GM23338 (cell line): ENCODE data around the gene BNC2. TPM values are rescaled to one million over a fixed set of nuclear protein-coding genes. Genes with fewer than 3 reads are reported as not detected.

Source experiments
- ATAC-seq: fragments of 200-7000 bp; cut with Tn5 transposase; 3 replicates; pipeline ENCODE4 v1.9.1; 2020
- DNase-seq: peaks from one replicate; pipeline ENCODE4 v3.0.0-alpha.2; 2015; ENCODE audit warnings: low spot score
- H2AFZ ChIP-seq: fragments of 200-600 bp; sonication (generic); 2 replicates; pipeline ENCODE4 v1.8.0; 2016; ENCODE audit warnings: antibody characterized with exemption, mild to moderate bottlenecking, moderate library complexity
- H3F3A ChIP-seq: fragments of 200-600 bp; sonication (generic); replicated peaks from 2 replicates; pipeline ENCODE4 v1.8.0; 2017; ENCODE audit warnings: antibody characterized with exemption, mixed run types, low read depth
- H3K27ac ChIP-seq: fragments of 200-600 bp; sonication (generic); 2 replicates; pipeline ENCODE4 v1.6.1; 2016; ENCODE audit warnings: low read depth
- H3K27me3 ChIP-seq: fragments of 200-600 bp; sonication (generic); 2 replicates; pipeline ENCODE4 v1.8.0; 2016; ENCODE audit warnings: mild to moderate bottlenecking, mixed run types, moderate library complexity; ENCODE audit not compliant: insufficient read depth
- H3K36me3 ChIP-seq: fragments of 200-600 bp; sonication (generic); 2 replicates; pipeline ENCODE4 v1.8.0; 2016; ENCODE audit warnings: mild to moderate bottlenecking; ENCODE audit not compliant: insufficient read depth
- H3K4me1 ChIP-seq: fragments of 200-600 bp; sonication (generic); 2 replicates; pipeline ENCODE4 v1.8.0; 2016; ENCODE audit warnings: mild to moderate bottlenecking, moderate library complexity; ENCODE audit not compliant: insufficient read depth
- H3K4me2 ChIP-seq: fragments of 200-600 bp; sonication (generic); 2 replicates; pipeline ENCODE4 v1.7.1; 2017; ENCODE audit warnings: mixed run types
- H3K4me3 ChIP-seq: fragments of 200-600 bp; sonication (generic); 2 replicates; pipeline ENCODE4 v1.6.1; 2016; ENCODE audit warnings: mixed run types
- H3K79me2 ChIP-seq: fragments of 200-600 bp; sonication (generic); replicated peaks from 2 replicates; pipeline ENCODE4 v1.8.0; 2017; ENCODE audit warnings: mild to moderate bottlenecking; ENCODE audit not compliant: insufficient read depth
- H3K9me2 ChIP-seq: fragments of 200-600 bp; sonication (generic); 2 replicates; pipeline ENCODE4 v1.8.0; 2017; ENCODE audit not compliant: insufficient read depth
- H4K20me1 ChIP-seq: fragments of 200-600 bp; sonication (generic); replicated peaks from 2 replicates; pipeline ENCODE4 v1.8.0; 2017; ENCODE audit warnings: mild to moderate bottlenecking; ENCODE audit not compliant: insufficient read depth
- H3K27ac Mint-ChIP-seq: 2 replicates; pipeline ENCODE4 v1.8.0; 2020; ENCODE audit warnings: inconsistent platforms, mild to moderate bottlenecking, moderate library complexity, mixed read lengths
- H3K27me3 Mint-ChIP-seq: 3 replicates; pipeline ENCODE4 v1.8.0; 2022; ENCODE audit warnings: low read depth, mild to moderate bottlenecking, moderate library complexity, mixed read lengths, inconsistent platforms; ENCODE audit not compliant: insufficient read depth, poor library complexity
- H3K36me3 Mint-ChIP-seq: 3 replicates; pipeline ENCODE4 v1.8.0; 2021; ENCODE audit warnings: low read depth, mild to moderate bottlenecking, inconsistent platforms, moderate library complexity, mixed read lengths
- H3K4me1 Mint-ChIP-seq: 3 replicates; pipeline ENCODE4 v1.8.0; 2020; ENCODE audit warnings: mild to moderate bottlenecking, inconsistent platforms, mixed read lengths
- H3K4me3 Mint-ChIP-seq: 3 replicates; pipeline ENCODE4 v1.8.0; 2021; ENCODE audit warnings: moderate library complexity, mild to moderate bottlenecking, inconsistent platforms, mixed read lengths
- H3K9me3 Mint-ChIP-seq: 3 replicates; pipeline ENCODE4 v1.8.0; 2020; ENCODE audit warnings: moderate library complexity, mild to moderate bottlenecking, inconsistent platforms, mixed read lengths
- CREB1 ChIP-seq: fragments of 250-450 bp; sonication (Bioruptor Pico); IDR thresholded peaks from 2 replicates; pipeline ENCODE4 v1.5.0; 2020; ENCODE audit warnings: low read depth, mild to moderate bottlenecking, moderate library complexity
- JUNB ChIP-seq: IDR thresholded peaks from one replicate; pipeline ENCODE4 v1.6.1; 2016; ENCODE audit warnings: antibody characterized with exemption; ENCODE audit not compliant: unreplicated experiment
- POLR2AphosphoS5 ChIP-seq: IDR thresholded peaks from 2 replicates; pipeline ENCODE4 v1.6.1; 2016; ENCODE audit warnings: antibody characterized with exemption, low read depth
- STAT1 ChIP-seq: IDR thresholded peaks from one replicate; pipeline ENCODE4 v1.6.1; 2016; ENCODE audit warnings: antibody characterized with exemption; ENCODE audit not compliant: unreplicated experiment
- ZNF114 ChIP-seq: fragments of 250-450 bp; sonication (Bioruptor Pico); IDR thresholded peaks from 2 replicates; pipeline ENCODE4 v1.5.0; 2020; ENCODE audit warnings: mild to moderate bottlenecking, moderate library complexity
- ZNF331 ChIP-seq: fragments of 250-450 bp; sonication (Bioruptor Pico); IDR thresholded peaks from 2 replicates; pipeline ENCODE4 v1.5.0; 2020; ENCODE audit warnings: low read depth, mild to moderate bottlenecking, moderate library complexity
- polyA plus RNA-seq: library from polyadenylated mRNA; unstranded; fragments of >200 nt; fragmentation: Nextera tagmentation; extraction: Ambion mirVana; gene quantifications from 2 replicates; pipeline ENCODE4 v1.2.1, GENCODE V29; 2016
- total RNA-seq: library from RNA; depleted of rRNA; stranded (reverse); fragments of >200 nt; shearing (Covaris generic); gene quantifications from 2 replicates; pipeline ENCODE4 v1.2.3, GENCODE V29; 2014
- TF ChIP-seq, protein P1 (sequence below), 2 experiments: fragments of 200-600 bp in 1 of 2; sonication (generic) in 1 of 2; conservative IDR thresholded peaks; 2 replicates each; pipeline versions ENCODE4 v1.5.1 to v1.6.1; 2016 to 2017; ENCODE audit warnings: antibody characterized with exemption in 2 of 2, low read depth in 2 of 2, mild to moderate bottlenecking in 2 of 2, moderate library complexity in 1 of 2
- TF ChIP-seq, protein P2 (sequence below): IDR thresholded peaks from one replicate; pipeline ENCODE4 v1.6.1; 2018; ENCODE audit warnings: antibody characterized with exemption; ENCODE audit not compliant: unreplicated experiment
- TF ChIP-seq, protein P3 (sequence below): fragments of 250-450 bp; sonication (Bioruptor Pico); IDR thresholded peaks from 2 replicates; pipeline ENCODE4 v1.5.0; 2020; ENCODE audit warnings: mild to moderate bottlenecking, moderate library complexity

Gene BNC2
- total and polyA plus RNA-seq, 2 experiments from 2014 or later, result 12.7 to 13.2 TPM

DNA sequence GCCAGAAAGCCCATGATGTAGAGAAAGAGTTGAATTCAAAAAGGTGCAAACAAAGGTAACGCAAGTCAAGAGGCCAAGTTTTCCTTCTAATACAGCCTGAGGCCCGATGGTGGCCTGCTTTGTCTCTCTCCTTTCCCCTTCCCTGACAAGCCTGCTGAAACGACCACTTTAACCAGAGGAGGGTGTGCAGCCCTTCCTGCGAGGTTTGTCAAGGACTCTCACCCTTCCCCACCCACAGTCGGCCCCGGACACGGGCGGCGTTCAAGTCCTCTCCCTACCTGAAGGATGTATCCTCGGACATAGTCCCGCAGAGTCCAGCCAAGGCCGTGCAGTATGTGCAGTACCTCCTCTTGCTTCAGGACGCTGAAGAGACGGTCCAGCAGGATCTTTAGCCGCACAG lies 318.2 kb downstream of the BNC2 start:
- Histone ChIP-seq H2AFZ (no peak overlapping the region), H3K27me3 (no peaks in the 10 kb centered on the region), H3K4me3 (no peak overlapping the region), H3K79me2 (no peaks in the 10 kb centered on the region), H3K9me2 (no peaks in the 10 kb centered on the region), H3K36me3 (no peaks in the 10 kb centered on the region), H3K27ac (peak overlapping the region; percentile 9; the same call in 1 of the 2 replicates), H3K4me2 (no peak overlapping the region), H3F3A (0 out of 2 replicates have a peak, but pooled peaks cover 2% of the 10 kb centered on the region), H3K4me1 (no peaks in the 10 kb centered on the region), H4K20me1 (0 out of 2 replicates have a peak, but pooled peaks cover 3% of the 10 kb centered on the region)
- H3K36me3 Mint-ChIP-seq, result peaks cover 4% of the 10 kb centered on the region; the same call in 2 of the 3 replicates
- peak overlapping the region; percentile 75; the same call in 1 of the 2 replicates for H3K27ac Mint-ChIP-seq
- DNase-seq, result no peak
- peak; percentile 64 for ATAC-seq
- H3K9me3 Mint-ChIP-seq, result no peaks in the 10 kb centered on the region
- peaks cover 22% of the 10 kb centered on the region for H3K4me1 Mint-ChIP-seq
- H3K4me3 Mint-ChIP-seq, result no peak overlapping the region
- TF ChIP-seq POLR2AphosphoS5 (no peak), CREB1 (CRISPR knock-in tag) (no peak), JUNB (no peak), ZNF331 (CRISPR knock-in tag) (no peak), STAT1 (no peak), ZNF114 (CRISPR knock-in tag) (no peak)
- TF ChIP-seq, protein P1, sequence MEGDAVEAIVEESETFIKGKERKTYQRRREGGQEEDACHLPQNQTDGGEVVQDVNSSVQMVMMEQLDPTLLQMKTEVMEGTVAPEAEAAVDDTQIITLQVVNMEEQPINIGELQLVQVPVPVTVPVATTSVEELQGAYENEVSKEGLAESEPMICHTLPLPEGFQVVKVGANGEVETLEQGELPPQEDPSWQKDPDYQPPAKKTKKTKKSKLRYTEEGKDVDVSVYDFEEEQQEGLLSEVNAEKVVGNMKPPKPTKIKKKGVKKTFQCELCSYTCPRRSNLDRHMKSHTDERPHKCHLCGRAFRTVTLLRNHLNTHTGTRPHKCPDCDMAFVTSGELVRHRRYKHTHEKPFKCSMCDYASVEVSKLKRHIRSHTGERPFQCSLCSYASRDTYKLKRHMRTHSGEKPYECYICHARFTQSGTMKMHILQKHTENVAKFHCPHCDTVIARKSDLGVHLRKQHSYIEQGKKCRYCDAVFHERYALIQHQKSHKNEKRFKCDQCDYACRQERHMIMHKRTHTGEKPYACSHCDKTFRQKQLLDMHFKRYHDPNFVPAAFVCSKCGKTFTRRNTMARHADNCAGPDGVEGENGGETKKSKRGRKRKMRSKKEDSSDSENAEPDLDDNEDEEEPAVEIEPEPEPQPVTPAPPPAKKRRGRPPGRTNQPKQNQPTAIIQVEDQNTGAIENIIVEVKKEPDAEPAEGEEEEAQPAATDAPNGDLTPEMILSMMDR (conservative IDR thresholded peaks at IDR 0.05; ENCODE audit: low read depth in 2 of 2), result no peak
- TF ChIP-seq, protein P2, sequence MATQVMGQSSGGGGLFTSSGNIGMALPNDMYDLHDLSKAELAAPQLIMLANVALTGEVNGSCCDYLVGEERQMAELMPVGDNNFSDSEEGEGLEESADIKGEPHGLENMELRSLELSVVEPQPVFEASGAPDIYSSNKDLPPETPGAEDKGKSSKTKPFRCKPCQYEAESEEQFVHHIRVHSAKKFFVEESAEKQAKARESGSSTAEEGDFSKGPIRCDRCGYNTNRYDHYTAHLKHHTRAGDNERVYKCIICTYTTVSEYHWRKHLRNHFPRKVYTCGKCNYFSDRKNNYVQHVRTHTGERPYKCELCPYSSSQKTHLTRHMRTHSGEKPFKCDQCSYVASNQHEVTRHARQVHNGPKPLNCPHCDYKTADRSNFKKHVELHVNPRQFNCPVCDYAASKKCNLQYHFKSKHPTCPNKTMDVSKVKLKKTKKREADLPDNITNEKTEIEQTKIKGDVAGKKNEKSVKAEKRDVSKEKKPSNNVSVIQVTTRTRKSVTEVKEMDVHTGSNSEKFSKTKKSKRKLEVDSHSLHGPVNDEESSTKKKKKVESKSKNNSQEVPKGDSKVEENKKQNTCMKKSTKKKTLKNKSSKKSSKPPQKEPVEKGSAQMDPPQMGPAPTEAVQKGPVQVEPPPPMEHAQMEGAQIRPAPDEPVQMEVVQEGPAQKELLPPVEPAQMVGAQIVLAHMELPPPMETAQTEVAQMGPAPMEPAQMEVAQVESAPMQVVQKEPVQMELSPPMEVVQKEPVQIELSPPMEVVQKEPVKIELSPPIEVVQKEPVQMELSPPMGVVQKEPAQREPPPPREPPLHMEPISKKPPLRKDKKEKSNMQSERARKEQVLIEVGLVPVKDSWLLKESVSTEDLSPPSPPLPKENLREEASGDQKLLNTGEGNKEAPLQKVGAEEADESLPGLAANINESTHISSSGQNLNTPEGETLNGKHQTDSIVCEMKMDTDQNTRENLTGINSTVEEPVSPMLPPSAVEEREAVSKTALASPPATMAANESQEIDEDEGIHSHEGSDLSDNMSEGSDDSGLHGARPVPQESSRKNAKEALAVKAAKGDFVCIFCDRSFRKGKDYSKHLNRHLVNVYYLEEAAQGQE, result no peak
- TF ChIP-seq, protein P3, sequence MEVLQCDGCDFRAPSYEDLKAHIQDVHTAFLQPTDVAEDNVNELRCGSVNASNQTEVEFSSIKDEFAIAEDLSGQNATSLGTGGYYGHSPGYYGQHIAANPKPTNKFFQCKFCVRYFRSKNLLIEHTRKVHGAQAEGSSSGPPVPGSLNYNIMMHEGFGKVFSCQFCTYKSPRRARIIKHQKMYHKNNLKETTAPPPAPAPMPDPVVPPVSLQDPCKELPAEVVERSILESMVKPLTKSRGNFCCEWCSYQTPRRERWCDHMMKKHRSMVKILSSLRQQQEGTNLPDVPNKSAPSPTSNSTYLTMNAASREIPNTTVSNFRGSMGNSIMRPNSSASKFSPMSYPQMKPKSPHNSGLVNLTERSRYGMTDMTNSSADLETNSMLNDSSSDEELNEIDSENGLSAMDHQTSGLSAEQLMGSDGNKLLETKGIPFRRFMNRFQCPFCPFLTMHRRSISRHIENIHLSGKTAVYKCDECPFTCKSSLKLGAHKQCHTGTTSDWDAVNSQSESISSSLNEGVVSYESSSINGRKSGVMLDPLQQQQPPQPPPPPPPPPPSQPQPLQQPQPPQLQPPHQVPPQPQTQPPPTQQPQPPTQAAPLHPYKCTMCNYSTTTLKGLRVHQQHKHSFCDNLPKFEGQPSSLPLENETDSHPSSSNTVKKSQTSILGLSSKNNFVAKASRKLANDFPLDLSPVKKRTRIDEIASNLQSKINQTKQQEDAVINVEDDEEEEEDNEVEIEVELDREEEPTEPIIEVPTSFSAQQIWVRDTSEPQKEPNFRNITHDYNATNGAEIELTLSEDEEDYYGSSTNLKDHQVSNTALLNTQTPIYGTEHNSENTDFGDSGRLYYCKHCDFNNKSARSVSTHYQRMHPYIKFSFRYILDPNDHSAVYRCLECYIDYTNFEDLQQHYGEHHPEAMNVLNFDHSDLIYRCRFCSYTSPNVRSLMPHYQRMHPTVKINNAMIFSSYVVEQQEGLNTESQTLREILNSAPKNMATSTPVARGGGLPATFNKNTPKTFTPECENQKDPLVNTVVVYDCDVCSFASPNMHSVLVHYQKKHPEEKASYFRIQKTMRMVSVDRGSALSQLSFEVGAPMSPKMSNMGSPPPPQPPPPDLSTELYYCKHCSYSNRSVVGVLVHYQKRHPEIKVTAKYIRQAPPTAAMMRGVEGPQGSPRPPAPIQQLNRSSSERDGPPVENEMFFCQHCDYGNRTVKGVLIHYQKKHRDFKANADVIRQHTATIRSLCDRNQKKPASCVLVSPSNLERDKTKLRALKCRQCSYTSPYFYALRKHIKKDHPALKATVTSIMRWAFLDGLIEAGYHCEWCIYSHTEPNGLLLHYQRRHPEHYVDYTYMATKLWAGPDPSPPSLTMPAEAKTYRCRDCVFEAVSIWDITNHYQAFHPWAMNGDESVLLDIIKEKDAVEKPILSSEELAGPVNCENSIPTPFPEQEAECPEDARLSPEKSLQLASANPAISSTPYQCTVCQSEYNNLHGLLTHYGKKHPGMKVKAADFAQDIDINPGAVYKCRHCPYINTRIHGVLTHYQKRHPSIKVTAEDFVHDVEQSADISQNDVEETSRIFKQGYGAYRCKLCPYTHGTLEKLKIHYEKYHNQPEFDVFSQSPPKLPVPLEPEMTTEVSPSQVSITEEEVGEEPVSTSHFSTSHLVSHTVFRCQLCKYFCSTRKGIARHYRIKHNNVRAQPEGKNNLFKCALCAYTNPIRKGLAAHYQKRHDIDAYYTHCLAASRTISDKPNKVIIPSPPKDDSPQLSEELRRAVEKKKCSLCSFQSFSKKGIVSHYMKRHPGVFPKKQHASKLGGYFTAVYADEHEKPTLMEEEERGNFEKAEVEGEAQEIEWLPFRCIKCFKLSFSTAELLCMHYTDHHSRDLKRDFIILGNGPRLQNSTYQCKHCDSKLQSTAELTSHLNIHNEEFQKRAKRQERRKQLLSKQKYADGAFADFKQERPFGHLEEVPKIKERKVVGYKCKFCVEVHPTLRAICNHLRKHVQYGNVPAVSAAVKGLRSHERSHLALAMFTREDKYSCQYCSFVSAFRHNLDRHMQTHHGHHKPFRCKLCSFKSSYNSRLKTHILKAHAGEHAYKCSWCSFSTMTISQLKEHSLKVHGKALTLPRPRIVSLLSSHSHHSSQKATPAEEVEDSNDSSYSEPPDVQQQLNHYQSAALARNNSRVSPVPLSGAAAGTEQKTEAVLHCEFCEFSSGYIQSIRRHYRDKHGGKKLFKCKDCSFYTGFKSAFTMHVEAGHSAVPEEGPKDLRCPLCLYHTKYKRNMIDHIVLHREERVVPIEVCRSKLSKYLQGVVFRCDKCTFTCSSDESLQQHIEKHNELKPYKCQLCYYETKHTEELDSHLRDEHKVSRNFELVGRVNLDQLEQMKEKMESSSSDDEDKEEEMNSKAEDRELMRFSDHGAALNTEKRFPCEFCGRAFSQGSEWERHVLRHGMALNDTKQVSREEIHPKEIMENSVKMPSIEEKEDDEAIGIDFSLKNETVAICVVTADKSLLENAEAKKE (CRISPR knock-in tag), result no peak
- H3K27me3 Mint-ChIP-seq, result peaks cover 6% of the 10 kb centered on the region
